ENCODE data around the gene GOLGA6L7.
"Not testable (repeated sequence)": the region's sequence is repeated elsewhere in the genome, so short reads cannot be mapped to it uniquely, and the experiment has no call there.

The GOLGA6L7 gene

DNA sequence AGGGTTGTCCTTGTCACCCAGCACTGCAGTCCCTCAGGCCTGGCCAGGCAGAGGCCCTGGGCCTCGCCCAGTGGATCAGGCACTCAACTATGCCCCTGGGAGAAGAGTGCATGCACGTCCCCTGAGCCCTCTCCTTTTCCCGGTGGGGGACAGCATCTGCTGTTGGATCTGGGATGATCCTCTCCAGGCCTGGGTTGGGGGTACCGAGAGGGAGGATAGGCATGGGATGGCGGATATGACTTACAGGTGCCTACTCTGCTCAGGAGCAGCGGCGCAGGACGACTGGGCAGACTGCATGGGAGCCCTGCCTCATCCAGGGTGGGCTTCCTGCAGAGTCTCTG lies 28.4 kb upstream of the GOLGA6L7 start:
- Mint-ChIP-seq H3K9me3 (no peaks in the 10 kb centered on the region), H3K36me3 (ENCODE audit: insufficient read depth) (no peaks in the 10 kb centered on the region), H3K27me3 (no peaks in the 10 kb centered on the region), H3K27ac (no peak overlapping the region), H3K4me3 (no peak overlapping the region), H3K4me1 (ENCODE audit: low read depth in 2 of 2) (no peaks in the 10 kb centered on the region)
- no peak for ATAC-seq (replicated peaks)
- no peak for DNase-seq

DNA sequence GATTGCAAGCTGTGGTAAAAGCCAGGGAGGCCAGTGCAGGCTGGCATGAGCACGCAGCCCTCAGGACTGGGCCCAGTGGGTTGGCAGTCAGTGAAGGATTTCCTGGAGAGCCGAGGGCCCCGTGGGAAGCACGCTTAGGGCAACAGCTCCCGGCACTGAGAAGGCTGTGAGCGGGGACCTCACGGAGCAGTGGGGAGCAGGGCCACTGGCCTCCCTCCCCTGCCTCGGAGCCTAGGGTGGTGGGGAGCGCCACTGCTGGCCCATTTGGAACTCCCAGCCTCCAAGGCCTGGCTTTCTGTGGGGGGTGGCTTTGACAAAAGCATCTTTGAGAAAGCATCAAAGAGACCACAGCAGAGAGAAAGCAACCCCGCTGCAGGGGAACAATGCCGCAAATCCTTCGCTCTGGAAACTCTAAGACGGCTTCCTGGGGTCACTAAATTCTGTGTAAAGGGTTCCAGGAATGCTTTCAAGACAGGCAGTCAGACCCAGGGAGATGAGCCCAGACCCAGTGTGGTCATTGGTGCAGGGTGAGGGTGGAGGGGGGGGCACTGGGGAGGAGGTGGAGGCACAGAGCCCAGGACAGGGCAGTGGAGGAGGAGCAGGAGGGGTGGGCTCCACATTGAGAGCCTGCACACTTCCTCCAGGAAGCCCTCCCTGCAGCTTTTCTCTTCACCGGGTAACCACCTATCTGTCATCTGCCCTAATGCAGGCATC lies 27.8 kb upstream of the GOLGA6L7 start:
- H3K4me1 Mint-ChIP-seq (ENCODE audit: low read depth in 2 of 2) = no peaks in the 10 kb centered on the region
- DNase-seq (no peak), ATAC-seq (replicated peaks) (no peak)

DNA sequence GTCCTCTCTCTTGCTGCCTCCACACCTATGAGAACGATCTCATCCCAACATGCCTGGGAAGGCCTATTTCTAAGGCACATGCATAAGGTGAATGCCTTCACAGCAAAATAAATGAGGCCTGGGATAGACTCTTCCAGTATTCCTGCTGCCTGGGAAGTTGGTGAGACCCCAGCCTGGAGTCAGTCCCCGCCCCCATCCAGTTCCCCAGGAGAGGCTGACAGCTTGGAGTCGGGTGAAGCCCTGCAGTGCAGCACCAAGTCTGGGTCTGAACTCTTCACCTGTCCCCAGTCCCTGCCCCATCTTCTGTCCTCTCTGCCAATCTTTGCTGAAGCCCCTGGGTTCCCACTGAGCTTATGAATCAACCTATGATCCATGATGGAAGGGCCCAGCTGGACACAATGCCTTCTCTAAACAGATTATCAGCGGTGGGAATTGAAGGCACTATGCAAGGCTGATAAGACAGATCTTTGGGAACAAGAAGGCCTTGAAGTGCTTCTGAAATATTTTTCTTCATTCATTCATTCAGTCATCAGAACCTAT lies 27.1 kb upstream of the GOLGA6L7 start:
- peak overlapping the region in 1 of 2 donors; percentile 26 for H3K4me3 Mint-ChIP-seq
- ATAC-seq (replicated peaks) (no peak), DNase-seq (no peak)
- peak overlapping the region in 1 of 2 donors; percentile 78 for H3K27ac Mint-ChIP-seq
- H3K4me1 Mint-ChIP-seq (ENCODE audit: low read depth in 2 of 2) = no peaks in the 10 kb centered on the region
- no peaks in the 10 kb centered on the region for H3K9me3 Mint-ChIP-seq
- H3K27me3 Mint-ChIP-seq = no peaks in the 10 kb centered on the region
- H3K36me3 Mint-ChIP-seq (ENCODE audit: insufficient read depth) = no peaks in the 10 kb centered on the region

More for the DNA sequence above, 27.8 kb upstream of the GOLGA6L7 start:
- no peak overlapping the region for H3K4me3 Mint-ChIP-seq
- H3K27me3 Mint-ChIP-seq = no peaks in the 10 kb centered on the region
- H3K27ac Mint-ChIP-seq = peak overlapping the region in 1 of 2 donors; percentile 78
- no peaks in the 10 kb centered on the region for H3K36me3 Mint-ChIP-seq (ENCODE audit: insufficient read depth)
- no peaks in the 10 kb centered on the region for H3K9me3 Mint-ChIP-seq

DNA sequence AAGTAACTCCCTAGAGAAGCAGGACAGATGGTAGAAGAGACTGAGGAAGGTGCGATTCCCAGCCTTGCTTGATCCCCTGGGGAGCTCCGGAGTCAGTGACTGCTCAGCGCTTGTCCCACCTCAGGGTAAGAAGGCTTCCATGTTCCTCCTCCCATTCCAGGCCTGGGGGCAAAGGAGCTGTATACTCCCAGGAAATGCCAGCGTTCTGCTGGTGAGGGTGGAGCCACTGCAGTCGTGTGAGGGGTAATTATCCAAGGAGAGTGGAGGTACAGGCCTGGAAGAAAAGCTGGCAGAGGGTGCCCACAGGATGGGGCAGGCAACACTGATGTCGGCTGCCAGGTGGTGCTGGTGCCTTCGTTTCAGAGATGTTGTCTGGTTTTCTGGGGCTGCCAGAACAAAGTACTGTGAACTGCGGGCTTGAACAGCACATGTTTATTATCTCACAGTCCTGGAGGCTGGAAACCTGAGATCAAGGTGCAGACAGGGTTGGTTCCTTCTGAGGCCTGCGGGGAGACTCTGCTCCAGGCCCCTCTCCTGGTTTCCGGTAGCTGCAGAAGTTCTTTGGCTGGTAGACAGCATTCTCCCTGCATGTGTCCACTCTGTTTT lies 25.2 kb upstream of the GOLGA6L7 start:
- no peaks in the 10 kb centered on the region for H3K36me3 Mint-ChIP-seq (ENCODE audit: insufficient read depth)
- ATAC-seq (replicated peaks) (peak; percentile 41), DNase-seq (peak in 1 of 3 experiments; percentile 15)
- H3K4me3 Mint-ChIP-seq = no peak overlapping the region
- no peak overlapping the region for H3K27ac Mint-ChIP-seq
- H3K27me3 Mint-ChIP-seq = no peaks in the 10 kb centered on the region
- no peaks in the 10 kb centered on the region for H3K4me1 Mint-ChIP-seq (ENCODE audit: low read depth in 2 of 2)
- no peaks in the 10 kb centered on the region for H3K9me3 Mint-ChIP-seq

DNA sequence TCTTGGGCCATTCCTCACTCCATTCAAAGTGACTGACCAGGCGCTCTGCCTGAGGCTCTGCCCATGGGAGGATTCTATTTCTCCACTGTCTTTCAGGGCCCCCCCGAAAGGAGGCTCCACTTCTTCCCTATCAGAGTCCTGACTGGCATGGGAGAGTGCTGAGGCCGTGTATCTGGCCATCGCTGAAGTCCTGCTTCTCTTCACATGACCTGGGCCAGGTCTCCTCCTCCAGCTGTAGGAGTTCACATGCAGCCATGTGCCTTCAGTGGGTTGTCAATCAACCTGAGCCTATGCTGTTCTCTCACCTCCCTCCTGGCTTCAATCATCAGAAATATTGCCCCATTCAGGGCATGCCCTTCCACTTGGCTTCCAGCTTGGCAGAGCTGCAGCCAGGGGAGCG lies 24.6 kb upstream of the GOLGA6L7 start:
- Mint-ChIP-seq H3K27me3 (peaks cover 0 to 4% of the 10 kb centered on the region in 2 donors), H3K27ac (peak overlapping the region in 1 of 2 donors; percentile 60), H3K4me1 (ENCODE audit: low read depth in 2 of 2) (no peaks in the 10 kb centered on the region), H3K4me3 (no peak overlapping the region), H3K9me3 (no peaks in the 10 kb centered on the region), H3K36me3 (ENCODE audit: insufficient read depth) (no peaks in the 10 kb centered on the region)
- no peak for ATAC-seq (replicated peaks)
- no peak for DNase-seq

DNA sequence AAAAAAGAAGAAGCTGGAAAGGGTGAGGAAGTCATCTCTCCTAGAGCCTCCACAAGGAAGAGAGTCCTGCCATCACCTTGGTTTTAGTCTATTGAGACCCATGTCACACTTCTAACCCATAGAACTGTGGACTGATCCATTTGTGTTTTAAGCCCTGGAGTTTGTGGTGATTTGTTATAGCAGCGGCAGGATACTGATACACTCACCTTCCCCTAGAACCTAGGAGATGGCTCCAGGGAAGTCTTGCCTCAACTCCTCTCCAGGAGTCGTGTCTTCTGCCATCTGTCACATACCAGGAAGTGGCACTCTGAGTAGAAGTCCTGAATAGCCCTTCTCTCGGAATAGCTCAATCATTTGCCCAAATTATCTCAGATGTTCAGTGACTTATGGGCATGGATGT lies 22.7 kb upstream of the GOLGA6L7 start:
- H3K9me3 Mint-ChIP-seq = no peaks in the 10 kb centered on the region
- peaks cover 0 to 6% of the 10 kb centered on the region in 2 donors for H3K27me3 Mint-ChIP-seq
- no peak overlapping the region for H3K27ac Mint-ChIP-seq
- H3K36me3 Mint-ChIP-seq (ENCODE audit: insufficient read depth) = no peaks in the 10 kb centered on the region
- H3K4me3 Mint-ChIP-seq = no peak overlapping the region
- H3K4me1 Mint-ChIP-seq (ENCODE audit: low read depth in 2 of 2) = no peaks in the 10 kb centered on the region
- DNase-seq = no peak
- ATAC-seq (replicated peaks) = no peak

DNA sequence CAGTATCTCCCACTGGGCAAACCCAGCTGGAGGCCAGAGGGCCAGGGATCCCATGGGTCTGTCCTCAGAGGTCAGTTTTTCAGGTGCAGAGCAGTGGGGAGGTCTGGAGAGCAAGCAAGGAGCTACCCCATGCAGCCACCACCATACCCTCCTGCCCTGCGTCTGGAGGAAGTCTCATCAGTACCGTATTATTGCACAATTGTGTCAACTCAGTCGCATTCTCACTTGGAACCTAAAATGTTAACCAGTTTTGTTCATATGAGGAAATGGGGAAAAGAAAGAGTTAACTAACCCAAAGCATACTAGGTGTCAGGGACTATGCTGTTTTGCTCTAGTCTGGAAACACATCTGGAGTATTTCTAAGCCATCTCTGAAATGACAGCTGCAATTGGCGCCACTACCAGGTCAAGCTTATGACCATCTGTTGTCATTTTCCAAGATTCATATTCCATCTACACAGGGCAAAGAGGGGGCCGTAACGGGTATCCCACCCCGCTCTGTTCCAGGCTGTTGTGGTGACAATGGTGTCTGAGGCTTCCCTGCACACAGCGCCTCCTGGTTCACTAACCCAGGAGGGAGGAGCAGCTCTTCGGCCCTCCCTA lies 20.4 kb upstream of the GOLGA6L7 start:
- Mint-ChIP-seq H3K4me1 (ENCODE audit: low read depth in 2 of 2) (no peaks in the 10 kb centered on the region), H3K27me3 (peaks cover 0 to 6% of the 10 kb centered on the region in 2 donors), H3K27ac (no peak overlapping the region), H3K9me3 (no peaks in the 10 kb centered on the region), H3K36me3 (ENCODE audit: insufficient read depth) (no peaks in the 10 kb centered on the region), H3K4me3 (no peak overlapping the region)
- ATAC-seq (replicated peaks) (no peak), DNase-seq (no peak)

DNA sequence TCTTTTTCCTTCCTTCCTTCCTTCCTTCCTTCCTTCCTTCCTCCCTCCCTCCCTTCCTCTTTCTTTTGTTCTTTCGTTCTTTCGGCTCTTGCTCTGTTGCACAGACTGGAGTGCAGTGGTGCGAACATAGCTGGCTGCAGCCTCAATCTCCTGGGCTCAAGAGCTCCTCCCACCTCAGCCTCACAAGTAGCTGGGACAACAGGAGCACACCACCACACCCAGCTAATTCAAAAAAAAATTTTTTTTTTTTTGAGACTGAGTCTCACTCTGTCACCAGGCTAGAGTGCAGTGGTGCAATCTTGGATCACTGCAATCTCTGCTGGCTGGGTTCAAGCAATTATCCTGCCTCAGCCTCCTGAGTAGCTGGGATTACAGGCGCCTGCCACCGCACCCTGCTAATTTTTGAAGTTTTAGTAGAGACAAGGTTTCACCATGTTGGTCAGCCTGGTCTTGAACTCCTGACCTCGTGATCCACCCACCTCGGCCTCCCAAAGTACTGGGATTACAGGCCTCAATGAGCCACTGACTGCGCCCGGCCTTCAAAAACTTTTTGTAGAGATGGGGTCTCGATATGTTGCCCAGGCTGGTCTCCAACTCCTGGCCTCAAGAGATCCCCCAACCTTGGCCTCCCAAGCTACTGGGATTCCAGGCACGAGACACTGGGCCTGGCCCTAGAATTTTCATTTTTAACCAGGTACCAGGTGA lies 13.3 kb upstream of the GOLGA6L7 start:
- not testable (repeated sequence) for H3K27ac Mint-ChIP-seq; H3K4me3 Mint-ChIP-seq; DNase-seq; H3K9me3 Mint-ChIP-seq; H3K27me3 Mint-ChIP-seq; H3K36me3 Mint-ChIP-seq (ENCODE audit: insufficient read depth); H3K4me1 Mint-ChIP-seq (ENCODE audit: low read depth in 2 of 2); ATAC-seq (replicated peaks)

DNA sequence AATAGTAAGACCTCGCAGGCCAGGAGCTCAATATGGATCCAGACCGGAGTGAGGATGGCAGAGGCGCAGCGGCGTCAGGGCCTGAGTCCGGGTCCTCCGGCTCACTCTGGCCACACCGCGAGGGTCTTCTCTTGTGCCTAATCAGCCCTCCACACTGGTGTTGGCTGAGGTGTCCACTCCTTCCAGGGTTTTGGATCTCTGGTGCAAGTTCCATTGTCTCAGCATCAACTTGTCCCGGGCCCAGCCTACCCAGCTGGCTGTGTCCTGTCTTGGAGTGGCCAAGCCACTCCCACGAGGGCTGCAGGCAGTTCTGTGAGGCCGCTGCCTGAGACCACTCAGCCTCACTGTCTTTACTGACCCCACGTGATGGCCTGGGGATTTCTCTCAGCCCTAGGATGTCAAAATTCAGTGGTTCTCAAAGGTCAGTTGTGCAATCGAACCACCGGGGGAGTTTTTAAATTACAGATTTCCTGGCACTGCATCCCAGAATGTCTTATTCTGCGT lies 12.6 kb upstream of the GOLGA6L7 start:
- no peaks in the 10 kb centered on the region for H3K27me3 Mint-ChIP-seq
- no peaks in the 10 kb centered on the region for H3K9me3 Mint-ChIP-seq
- DNase-seq (no peak), ATAC-seq (replicated peaks) (no peak)
- H3K4me3 Mint-ChIP-seq = no peak overlapping the region
- H3K4me1 Mint-ChIP-seq (ENCODE audit: low read depth in 2 of 2) = no peaks in the 10 kb centered on the region
- no peaks in the 10 kb centered on the region for H3K36me3 Mint-ChIP-seq (ENCODE audit: insufficient read depth)
- H3K27ac Mint-ChIP-seq = no peak overlapping the region

DNA sequence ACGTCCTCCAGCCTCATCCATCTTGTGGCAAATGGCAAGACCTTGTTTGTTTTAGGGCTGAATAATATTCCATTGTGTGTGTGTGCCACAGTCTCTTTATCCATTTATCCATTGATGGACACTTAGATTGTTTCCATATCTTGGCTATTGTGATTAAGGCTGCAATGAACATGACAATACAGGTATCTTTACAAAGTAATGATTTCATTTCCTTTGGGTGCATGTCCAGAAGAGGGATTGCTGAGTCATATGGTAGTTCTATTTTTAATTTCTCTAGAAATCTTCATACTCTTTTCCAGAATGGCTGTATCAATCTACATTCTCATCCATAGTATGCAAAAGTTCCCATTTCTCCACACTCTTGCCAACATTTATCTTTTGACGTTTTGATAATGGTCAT lies 6.1 kb upstream of the GOLGA6L7 start:
- H3K4me3 Mint-ChIP-seq; H3K4me1 Mint-ChIP-seq (ENCODE audit: low read depth in 2 of 2); H3K36me3 Mint-ChIP-seq (ENCODE audit: insufficient read depth); H3K27me3 Mint-ChIP-seq; DNase-seq; H3K27ac Mint-ChIP-seq; H3K9me3 Mint-ChIP-seq; ATAC-seq (replicated peaks): not testable (repeated sequence)

DNA sequence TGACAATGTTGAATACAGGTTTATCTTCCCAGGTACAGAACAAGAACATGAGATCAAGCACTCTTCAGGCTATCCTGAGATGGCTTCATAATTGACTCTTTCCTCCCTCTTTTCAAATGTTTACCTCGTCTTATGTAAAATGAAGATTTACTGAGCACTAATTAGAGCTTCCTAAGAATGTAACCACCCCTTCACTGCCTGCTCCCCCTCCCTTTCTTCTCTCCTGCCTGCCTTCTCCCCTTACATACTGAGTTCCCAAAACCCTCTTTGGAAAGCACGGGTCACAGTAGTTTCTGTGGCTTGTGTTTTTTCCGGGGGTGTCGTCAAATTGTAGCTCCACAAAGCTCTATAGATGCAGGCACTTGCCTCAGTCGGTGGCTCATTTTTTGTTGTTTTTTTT lies 5.2 kb upstream of the GOLGA6L7 start:
- not testable (repeated sequence) for H3K4me3 Mint-ChIP-seq; ATAC-seq (replicated peaks); DNase-seq; H3K27me3 Mint-ChIP-seq; H3K36me3 Mint-ChIP-seq (ENCODE audit: insufficient read depth); H3K4me1 Mint-ChIP-seq (ENCODE audit: low read depth in 2 of 2); H3K27ac Mint-ChIP-seq; H3K9me3 Mint-ChIP-seq

DNA sequence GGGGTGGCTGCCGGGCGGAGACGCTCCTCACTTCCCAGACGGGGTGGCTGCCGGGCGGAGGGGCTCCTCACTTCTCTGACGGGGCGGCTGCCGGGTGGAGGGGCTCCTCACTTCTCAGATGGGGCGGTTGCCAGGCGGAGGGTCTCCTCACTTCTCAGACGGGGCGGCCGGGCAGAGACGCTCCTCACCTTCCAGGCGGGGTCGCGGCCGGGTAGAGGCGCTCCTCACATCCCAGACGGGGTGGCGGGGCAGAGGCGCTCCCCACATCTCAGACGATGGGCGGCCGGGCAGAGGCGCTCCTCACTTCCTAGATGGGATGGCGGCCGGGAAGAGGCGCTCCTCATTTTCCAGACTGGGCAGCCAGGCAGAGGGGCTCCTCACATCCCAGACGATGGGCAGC lies 1.3 kb upstream of the GOLGA6L7 start:
- DNase-seq; H3K9me3 Mint-ChIP-seq; ATAC-seq (replicated peaks); H3K27ac Mint-ChIP-seq; H3K27me3 Mint-ChIP-seq; H3K4me3 Mint-ChIP-seq; H3K4me1 Mint-ChIP-seq (ENCODE audit: low read depth in 2 of 2); H3K36me3 Mint-ChIP-seq (ENCODE audit: insufficient read depth): not testable (repeated sequence)

DNA sequence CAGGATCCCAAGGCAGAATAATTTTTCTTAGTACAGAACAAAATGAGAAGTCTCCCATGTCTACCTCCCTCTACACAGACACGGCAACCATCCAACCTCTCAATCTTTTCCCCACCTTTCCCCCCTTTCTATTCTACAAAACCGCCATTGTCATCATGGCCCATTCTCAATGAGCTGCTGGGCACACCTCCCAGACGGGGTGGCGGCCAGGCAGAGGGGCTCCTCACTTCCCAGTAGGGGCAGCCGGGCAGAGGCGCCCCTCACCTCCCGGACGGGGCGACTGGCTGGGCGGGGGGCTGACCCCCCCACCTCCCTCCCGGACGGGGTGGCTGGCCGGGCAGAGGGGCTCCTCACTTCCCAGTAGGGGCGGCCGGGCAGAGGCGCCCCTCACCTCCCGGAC lies 827 bp upstream of the GOLGA6L7 start:
- not testable (repeated sequence) for H3K4me1 Mint-ChIP-seq (ENCODE audit: low read depth in 2 of 2); ATAC-seq (replicated peaks); H3K27ac Mint-ChIP-seq; DNase-seq; H3K4me3 Mint-ChIP-seq; H3K27me3 Mint-ChIP-seq; H3K36me3 Mint-ChIP-seq (ENCODE audit: insufficient read depth); H3K9me3 Mint-ChIP-seq

Data from effector memory CD8-positive, alpha-beta T cell (primary cell).